ENCODE data around the gene MMP11. TPM values are rescaled to one million over a fixed set of nuclear protein-coding genes. Genes with fewer than 3 reads are reported as not detected.

The MMP11 gene
- total and polyA plus RNA-seq, 2 of the 13 experiments (the other 11 are each of a cell fraction or from before 2014, with no cell fraction given), result 8.9 to 28.6 TPM

GRCh38 chr22:23759566-23759965, 13.1 kb upstream of the MMP11 start:
- FAIRE-seq (no peak), ATAC-seq (no peak), DNase-seq (ENCODE audit: low spot score) (no peak)
- Histone ChIP-seq H3K36me3 (replicated peaks in 1 of 2; ENCODE audit: control insufficient read depth in 1 of 2, insufficient read depth in 2 of 2, low read length in 2 of 2) (peaks cover 0 to under 1% of the 10 kb centered on the region in 2 experiments; a peak in 2 of 5 replicates), H3K27ac (ENCODE audit: extremely low read length, insufficient read depth, low read length) (no peak overlapping the region), H3K4me1 (ENCODE audit: insufficient read depth, low read length) (peaks cover 13% of the 10 kb centered on the region), H3K4me3 (replicated peaks in 1 of 3; ENCODE audit: insufficient read depth in 1 of 3, low read depth in 2 of 3, low read length in 3 of 3) (no peak overlapping the region), H3K79me2 (ENCODE audit: insufficient read depth, low read length) (no peaks in the 10 kb centered on the region), H3K9me3 (ENCODE audit: low read length) (no peaks in the 10 kb centered on the region), H3K4me2 (ENCODE audit: low read depth, low read length) (no peak overlapping the region), H3K27me3 (ENCODE audit: control insufficient read depth in 1 of 2, insufficient read depth in 2 of 2, low read length in 2 of 2) (no peaks in the 10 kb centered on the region; a peak in 1 of 5 replicates), H4K20me1 (ENCODE audit: insufficient read depth, low read length) (no peaks in the 10 kb centered on the region), H2AFZ (ENCODE audit: low read length) (no peak overlapping the region), H3K9ac (ENCODE audit: insufficient read depth, low read depth, low read length) (no peak overlapping the region)
- BruUV-seq (replicated peaks), result no TSS peak
- ChIA-PET CTCF (ENCODE audit: low intra/inter-chr PET ratio, low total read pairs) (no interaction called here), POLR2A (interaction anchor here (0.6 to 2.3 kb wide), 6 partner anchors 9 to 98 kb away, joined by 3 to 7 read pairs (median 4); partner anchors contain the start of genes SLC2A11 and ZNF70)
- no peak for TF ChIP-seq IRF1 (CRISPR knock-in tag; IDR thresholded peaks at IDR 0.05; ENCODE audit: low read depth)
- no peak for TF ChIP-seq ATF4 (CRISPR knock-in tag; IDR thresholded peaks at IDR 0.05)
- no peak for TF ChIP-seq ZSCAN25 (CRISPR knock-in tag; IDR thresholded peaks at IDR 0.05)
- no peak for TF ChIP-seq ZBTB33 (CRISPR knock-in tag; IDR thresholded peaks at IDR 0.05)
- TF ChIP-seq PRMT3 (CRISPR knock-in tag; IDR thresholded peaks at IDR 0.05; ENCODE audit: borderline replicate concordance, low read depth), result no peak
- no peak for TF ChIP-seq MTERF4 (CRISPR knock-in tag; IDR thresholded peaks at IDR 0.05)
- TF ChIP-seq ZNF414 (CRISPR knock-in tag; IDR thresholded peaks at IDR 0.05), result no peak
- TF ChIP-seq ZNF326 (CRISPR knock-in tag; IDR thresholded peaks at IDR 0.05; ENCODE audit: borderline replicate concordance), result no peak
- no peak for TF ChIP-seq ZNF292 (CRISPR knock-in tag; IDR thresholded peaks at IDR 0.05; ENCODE audit: borderline replicate concordance, low read depth)
- TF ChIP-seq ZBTB20 (CRISPR knock-in tag; IDR thresholded peaks at IDR 0.05; ENCODE audit: borderline replicate concordance, low read depth), result no peak
- TF ChIP-seq EP300 (IDR thresholded peaks at IDR 0.05; ENCODE audit: low read depth in 2 of 2, low read length in 2 of 2), result no peak
- TF ChIP-seq EP300 (CRISPR knock-in tag; IDR thresholded peaks at IDR 0.05; ENCODE audit: borderline replicate concordance), result no peak
- intact Hi-C loops (cut with micrococcal nuclease; ENCODE audit: unreplicated experiment), result no loop called here
- WGBS (ENCODE audit: low lambda C conversion rate), result 86% methylated on average over 4 of the region's 4 CpGs
- in situ Hi-C loops (cut with HindIII; ENCODE audit: extremely low pct_ligation_motif_present, low pct_unique_long_range_greater_than_20kb), result no loop called here
